SK-N-SH (cell line): Measurements from ENCODE around the gene ADGRD2.

ENCODE experiments used
- CTCF ChIP-seq: fragments of 200-600 bp; sonication (generic); IDR thresholded peaks from 2 replicates; pipeline ENCODE4 v1.6.1; 2017; ENCODE audit warnings: antibody characterized with exemption, mild to moderate bottlenecking, moderate library complexity
- EP300 ChIP-seq, 2 experiments: IDR thresholded peaks; 2 replicates each; pipeline versions ENCODE4 v1.4.0 to v1.6.1; 2012; ENCODE audit warnings: borderline replicate concordance in 1 of 2, low read depth in 1 of 2, low read length in 1 of 2
- FOXJ3 ChIP-seq: sonication (generic); formaldehyde crosslinking; IDR thresholded peaks from 2 replicates; pipeline ENCODE4 v1.5.1; 2020; ENCODE audit warnings: mild to moderate bottlenecking, missing genetic modification reagents
- FOXM1 ChIP-seq: IDR thresholded peaks from 2 replicates; pipeline ENCODE4 v1.4.0; 2012; ENCODE audit warnings: low read depth, mild to moderate bottlenecking
- IRF3 ChIP-seq: fragments of 150-350 bp; IDR thresholded peaks from 2 replicates; pipeline ENCODE4 v1.6.1; 2016; ENCODE audit warnings: mild to moderate bottlenecking, low read depth, low read length
- POLR2AphosphoS5 ChIP-seq: IDR thresholded peaks from 2 replicates; pipeline ENCODE4 v1.6.1; 2012; ENCODE audit warnings: low read depth, low read length
- RAD21 ChIP-seq: IDR thresholded peaks from 2 replicates; pipeline ENCODE4 v1.6.1; 2012; ENCODE audit warnings: mild to moderate bottlenecking, low read length
- RCOR1 ChIP-seq: fragments of 150-350 bp; IDR thresholded peaks from 2 replicates; pipeline ENCODE4 v1.6.1; 2017; ENCODE audit warnings: antibody characterized with exemption, low read length
- REST ChIP-seq: IDR thresholded peaks from 2 replicates; pipeline ENCODE4 v1.6.1; 2012; ENCODE audit warnings: mild to moderate bottlenecking, low read depth, low read length, moderate library complexity
- SMC3 ChIP-seq: IDR thresholded peaks from 2 replicates; pipeline ENCODE4 v1.6.1; 2012; ENCODE audit warnings: low read depth, low read length, improper control_type of control experiment
- TAF1 ChIP-seq: IDR thresholded peaks from 2 replicates; pipeline ENCODE4 v1.6.1; 2012; ENCODE audit warnings: low read depth, mild to moderate bottlenecking, low read length, moderate library complexity, borderline replicate concordance
- USF2 ChIP-seq: fragments of 150-350 bp; IDR thresholded peaks from 2 replicates; pipeline ENCODE4 v1.6.1; 2017; ENCODE audit warnings: antibody characterized with exemption, low read length, low read depth, borderline replicate concordance
- YY1 ChIP-seq: IDR thresholded peaks from 2 replicates; pipeline ENCODE4 v1.4.0; 2012; ENCODE audit warnings: low read depth, mild to moderate bottlenecking

GRCh38 chr9:124420991-124421543, 29.2 kb upstream of the ADGRD2 start:
- TF ChIP-seq CTCF: no peak
- TF ChIP-seq SMC3: no peak
- no peak for TF ChIP-seq REST
- TF ChIP-seq RCOR1: no peak
- TF ChIP-seq POLR2AphosphoS5: no peak
- TF ChIP-seq FOXJ3 (CRISPR knock-in tag): no peak
- TF ChIP-seq RAD21: no peak
- no peak for TF ChIP-seq USF2
- TF ChIP-seq TAF1: no peak
- TF ChIP-seq YY1: no peak
- TF ChIP-seq FOXM1: no peak
- no peak for TF ChIP-seq IRF3
- TF ChIP-seq EP300 (IDR thresholded peaks at IDR 0.05; ENCODE audit: borderline replicate concordance in 1 of 2, low read depth in 1 of 2, low read length in 1 of 2): no peak
